ENCODE measurements around the gene NT5DC3. TPM values are rescaled to one million over a fixed set of nuclear protein-coding genes. Genes with fewer than 3 reads are reported as not detected.
A peak's percentile ranks its signal among the peaks of the same experiment; 100 is the strongest.

NT5DC3 gene
- total and polyA plus RNA-seq, 2 of the 13 experiments (the other 11 are each of a cell fraction or from before 2014, with no cell fraction given), result 3.2 to 6.6 TPM

- no peak for TF ChIP-seq IRX3 (CRISPR knock-in tag; IDR thresholded peaks at IDR 0.05; ENCODE audit: borderline replicate concordance, low read depth)
- no peak for TF ChIP-seq CSRNP1 (CRISPR knock-in tag; IDR thresholded peaks at IDR 0.05)
- TF ChIP-seq PTBP1 (IDR thresholded peaks at IDR 0.05; ENCODE audit: low read depth, low read length, poor library complexity, severe bottlenecking), result no peak
- no peak for TF ChIP-seq ZNF275 (CRISPR knock-in tag; IDR thresholded peaks at IDR 0.05; ENCODE audit: borderline replicate concordance)
- TF ChIP-seq ZNF44 (CRISPR knock-in tag; IDR thresholded peaks at IDR 0.05), result no peak
- TF ChIP-seq RBM39 (IDR thresholded peaks at IDR 0.05; ENCODE audit: low read depth, low read length, poor library complexity, severe bottlenecking), result no peak
- TF ChIP-seq SNAPC5 (CRISPR knock-in tag; IDR thresholded peaks at IDR 0.05; ENCODE audit: borderline replicate concordance), result no peak
- TF ChIP-seq CEBPZ (IDR thresholded peaks at IDR 0.05; ENCODE audit: low read length), result no peak
- no peak for TF ChIP-seq ZMYM2 (CRISPR knock-in tag; IDR thresholded peaks at IDR 0.05)
- peak; percentile 46 for TF ChIP-seq ZFP36 (IDR thresholded peaks at IDR 0.05; ENCODE audit: borderline replicate concordance, low read depth, low read length, partially characterized antibody)
- TF ChIP-seq ZNF75D (CRISPR knock-in tag; IDR thresholded peaks at IDR 0.05; ENCODE audit: borderline replicate concordance), result no peak
- TF ChIP-seq ZFY (CRISPR knock-in tag; IDR thresholded peaks at IDR 0.05), result no peak
- peak; percentile 49; the same call in 1 of the 2 replicates for TF ChIP-seq ATF1 (CRISPR knock-in tag; IDR thresholded peaks at IDR 0.05)
- TF ChIP-seq HBP1 (CRISPR knock-in tag; IDR thresholded peaks at IDR 0.05; ENCODE audit: low read depth), result peak; percentile 40; the same call in 1 of the 2 replicates
- no peak for TF ChIP-seq STAG1 (CRISPR knock-in tag; IDR thresholded peaks at IDR 0.05)
- no peak for TF ChIP-seq MTF2 (CRISPR knock-in tag; IDR thresholded peaks at IDR 0.05; ENCODE audit: borderline replicate concordance)
- TF ChIP-seq SIN3A (IDR thresholded peaks at IDR 0.05; ENCODE audit: borderline replicate concordance, low read depth, low read length), result no peak
- TF ChIP-seq ETV6 (CRISPR knock-in tag; conservative IDR thresholded peaks at IDR 0.05), result no peak
- TF ChIP-seq FLYWCH1 (CRISPR knock-in tag; IDR thresholded peaks at IDR 0.05), result no peak
- TF ChIP-seq HDAC1 (CRISPR knock-in tag; IDR thresholded peaks at IDR 0.05), result peak; percentile 75
Observed at GRCh38 chr12:103838254-103838914, 2.6 kb downstream of the NT5DC3 start (continued).

Data from HepG2 (cell line).